HuH-7 (cell line): ENCODE results near the gene FCF1.
"Not testable (repeated sequence)": the region's sequence is repeated elsewhere in the genome, so short reads cannot be mapped to it uniquely, and the experiment has no call there.

Experiments
- DNase-seq: peaks from one replicate; pipeline ENCODE4 v3.0.0; 2011; ENCODE audit warnings: low spot score

The FCF1 gene

GRCh38 chr14:74702293-74702692 lies 10.7 kb upstream of the FCF1 start:
- DNase-seq = no peak

DNA sequence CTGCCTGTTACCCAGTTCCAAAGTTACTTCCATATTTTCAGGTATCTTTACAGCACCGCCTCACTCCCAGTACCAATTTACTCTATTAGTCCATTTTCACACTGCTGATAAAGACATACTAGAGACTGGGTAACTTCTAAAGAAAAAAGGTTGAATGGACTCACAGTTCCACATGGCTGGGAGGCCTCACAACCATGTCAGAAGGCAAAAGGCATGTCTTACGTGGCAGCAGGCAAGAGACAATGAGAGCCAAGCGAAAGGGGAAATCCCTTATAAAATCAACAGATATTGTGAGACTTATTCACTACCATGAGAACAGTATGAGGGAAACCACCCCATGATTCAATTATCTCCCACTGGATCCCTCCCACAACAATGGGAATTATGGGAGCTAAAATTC lies 9.9 kb upstream of the FCF1 start:
- no peak for DNase-seq

DNA sequence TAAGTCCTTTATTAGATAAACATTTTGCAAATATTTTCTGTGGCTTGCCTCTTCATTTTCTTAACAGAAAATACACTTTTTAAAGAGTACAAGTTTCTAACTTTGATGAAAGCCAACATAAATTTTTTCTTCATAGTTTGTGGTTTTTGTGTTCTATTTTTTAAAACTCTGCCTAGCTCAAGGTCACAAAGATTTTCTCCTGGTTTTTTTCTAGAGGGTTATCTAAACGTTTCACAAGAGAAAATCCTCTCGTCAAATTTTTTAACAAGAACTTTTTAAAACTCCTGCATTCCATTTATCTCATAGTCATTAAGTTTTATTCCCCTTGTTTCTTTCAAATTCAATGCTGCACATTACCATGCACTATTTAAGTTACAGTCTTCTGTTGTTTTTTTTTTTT lies 8.3 kb upstream of the FCF1 start:
- no peak for DNase-seq

DNA sequence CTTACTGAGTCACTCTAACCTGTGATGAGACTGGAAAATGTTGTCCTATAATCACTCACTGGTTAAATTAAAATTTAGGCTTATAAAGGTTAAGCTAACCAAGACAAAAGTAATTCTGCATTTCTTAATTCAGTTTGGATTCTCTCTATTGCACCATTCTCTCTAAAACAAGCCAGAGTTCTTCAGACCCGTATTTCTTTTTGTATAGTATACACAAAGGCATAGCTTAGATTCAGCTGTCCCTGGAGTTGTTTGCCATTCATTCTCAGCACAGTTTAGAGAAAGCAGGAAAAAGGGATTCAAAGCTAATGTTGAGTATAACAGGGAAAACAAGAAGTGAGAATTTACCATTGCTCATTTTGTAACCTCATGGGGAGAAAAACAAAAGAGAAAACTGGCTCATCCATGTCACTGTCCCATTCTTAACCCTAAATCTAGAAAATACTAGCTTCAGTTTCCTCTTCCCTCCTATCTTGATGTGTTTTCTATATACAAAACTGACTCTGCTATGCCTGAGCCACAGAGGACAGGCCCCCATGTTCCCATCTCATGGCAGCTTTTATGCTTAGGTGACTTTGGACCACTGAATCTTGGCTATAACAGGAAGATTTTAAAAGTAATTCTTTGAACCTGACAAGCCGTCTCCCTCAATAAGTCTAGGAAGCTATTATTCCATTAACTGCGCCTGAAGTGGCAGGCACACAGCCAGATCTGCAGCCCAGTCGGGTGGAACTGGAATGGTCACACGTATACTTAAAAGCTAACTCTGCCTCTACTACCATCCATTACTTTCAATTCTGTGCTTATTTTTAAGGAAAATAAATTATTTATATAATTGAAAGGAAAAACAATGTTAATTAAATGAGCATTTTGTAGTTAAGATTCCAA lies 7.1 kb upstream of the FCF1 start:
- no peak for DNase-seq

DNA sequence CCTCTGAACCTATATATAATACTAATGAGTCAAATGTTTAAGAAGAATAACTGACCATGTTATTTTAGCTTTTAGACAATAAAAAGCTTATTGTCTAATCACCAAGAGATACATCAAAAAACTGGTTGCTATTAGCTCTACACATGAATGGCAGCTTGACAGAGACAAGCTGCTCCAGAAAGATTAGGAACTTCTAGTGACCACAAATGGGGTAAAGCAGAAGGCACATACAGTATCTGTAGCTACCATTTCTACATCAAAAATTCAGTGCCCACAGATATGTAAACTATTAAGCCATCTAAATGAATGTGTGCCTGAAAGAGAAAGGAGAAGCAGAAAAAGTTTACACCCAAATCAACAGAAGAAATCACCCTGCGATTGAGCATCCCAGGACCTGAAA lies 2.5 kb upstream of the FCF1 start:
- no peak for DNase-seq

DNA sequence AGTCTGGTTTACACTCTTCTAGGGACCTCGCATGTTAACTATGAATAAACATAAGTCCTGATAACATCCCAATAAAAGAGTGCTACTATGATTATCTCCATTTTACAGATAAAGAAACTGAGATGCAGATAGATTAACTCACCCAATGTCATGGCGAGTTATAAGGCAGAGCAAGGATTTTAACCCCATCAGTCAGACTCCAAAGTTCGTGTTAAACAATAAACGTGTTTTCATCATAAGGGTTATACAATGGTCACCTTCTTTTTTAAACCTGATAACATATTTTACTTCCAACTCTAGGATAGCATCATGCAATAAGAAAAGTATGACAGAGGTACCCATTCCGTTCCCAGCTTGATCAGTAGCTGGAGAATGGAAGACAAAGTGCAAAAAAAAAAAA lies 1.3 kb upstream of the FCF1 start:
- no peak for DNase-seq

- DNase-seq = no peak
These were observed 421 bp downstream of the FCF1 start for GRCh38 chr14:74713395-74713735.

- no peak for DNase-seq
These were observed 7.6 kb downstream of the FCF1 start for GRCh38 chr14:74720526-74720925.

- no peak for DNase-seq
These were observed 10.2 kb downstream of the FCF1 start for GRCh38 chr14:74723134-74723533.

GRCh38 chr14:74732387-74732786 lies 19.4 kb downstream of the FCF1 start:
- DNase-seq = no peak

DNA sequence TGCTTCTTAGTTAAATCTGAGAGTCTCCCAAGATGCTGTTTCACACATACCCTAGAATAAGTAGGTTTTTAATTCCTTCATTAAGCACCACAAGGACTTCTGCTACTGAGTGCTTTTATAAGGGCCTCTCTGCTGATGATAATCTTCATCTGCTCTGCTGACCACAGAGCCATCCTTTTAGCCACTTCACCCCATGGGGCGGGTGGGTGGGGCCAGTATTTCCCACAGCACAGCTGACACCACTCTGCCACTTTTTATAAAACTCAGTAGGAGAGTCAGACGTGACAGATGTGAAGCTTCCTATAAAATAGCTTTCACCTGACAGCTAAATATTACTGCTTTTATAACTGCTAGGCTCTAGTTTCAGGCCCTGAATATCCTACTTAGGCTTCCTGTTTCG lies 20.3 kb downstream of the FCF1 start:
- DNase-seq = no peak

GRCh38 chr14:74735125-74735524 lies 22.2 kb downstream of the FCF1 start:
- DNase-seq = no peak

DNA sequence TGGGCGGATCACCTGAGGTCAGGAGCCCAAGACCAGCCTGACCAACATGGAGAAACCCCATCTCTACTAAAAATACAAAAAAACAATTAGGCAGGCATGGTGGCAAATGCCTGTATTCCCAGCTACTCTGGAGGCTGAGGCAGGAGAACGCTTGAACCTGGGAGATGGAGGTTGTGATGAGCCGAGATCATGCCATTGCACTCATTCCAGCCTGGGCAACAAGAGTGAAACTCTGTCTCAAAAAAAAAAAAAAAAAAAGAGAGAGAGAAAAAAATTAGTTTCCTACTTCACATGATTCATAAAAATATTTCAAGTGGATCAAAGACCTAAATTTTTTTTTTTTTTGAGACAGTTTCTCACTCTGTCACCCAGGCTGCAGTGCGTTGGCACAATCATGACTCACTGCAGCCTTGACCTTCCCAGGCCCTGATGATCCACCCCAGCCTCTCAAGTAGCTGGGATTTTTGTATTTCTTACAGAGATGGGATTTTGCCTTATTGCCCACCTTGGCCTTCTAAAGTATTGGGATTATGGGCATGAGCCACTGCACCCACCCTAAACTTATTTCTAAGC lies 24.9 kb downstream of the FCF1 start:
- DNase-seq = no peak

DNA sequence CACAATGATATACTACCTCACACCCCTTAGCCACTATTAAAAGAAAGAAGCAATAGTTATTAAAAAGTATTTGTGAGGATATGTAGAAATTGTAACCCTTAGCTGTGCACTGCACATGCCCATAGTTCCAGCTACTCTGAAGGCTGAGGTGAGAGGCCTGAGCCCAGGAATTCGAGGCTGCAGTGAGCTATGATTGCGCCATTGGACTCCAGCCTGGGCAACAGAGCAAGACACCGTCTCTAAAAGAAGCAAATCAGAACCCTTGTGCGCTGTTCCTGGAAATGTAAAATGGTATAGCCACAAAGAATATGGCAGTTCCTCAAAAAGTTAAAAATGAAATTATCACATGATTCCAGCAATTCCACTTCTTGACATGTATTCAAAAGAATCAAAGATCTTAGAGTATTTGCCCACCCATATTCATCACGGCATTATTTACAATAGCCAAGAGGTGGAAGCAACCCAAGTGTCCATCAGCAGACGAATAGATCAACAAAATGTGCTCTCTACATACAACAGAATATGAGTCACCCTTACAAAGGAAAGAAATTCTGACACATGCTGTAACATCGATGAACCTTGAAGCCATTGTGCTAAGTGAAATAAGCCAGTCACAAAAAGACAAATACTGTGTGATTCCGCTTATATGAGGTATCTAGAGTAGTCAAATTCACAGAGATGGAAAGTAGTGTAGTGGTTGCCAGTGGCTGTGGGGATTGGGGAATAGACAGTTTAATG lies 26.5 kb downstream of the FCF1 start:
- no peak for DNase-seq

GRCh38 chr14:74747237-74747636 lies 34.3 kb downstream of the FCF1 start:
- DNase-seq = no peak

GRCh38 chr14:74754157-74754556 lies 41.2 kb downstream of the FCF1 start:
- DNase-seq = no peak

- no peak for DNase-seq
These were observed 42.0 kb downstream of the FCF1 start for GRCh38 chr14:74754899-74755298.

GRCh38 chr14:74756326-74756725 lies 43.4 kb downstream of the FCF1 start:
- DNase-seq = no peak

DNA sequence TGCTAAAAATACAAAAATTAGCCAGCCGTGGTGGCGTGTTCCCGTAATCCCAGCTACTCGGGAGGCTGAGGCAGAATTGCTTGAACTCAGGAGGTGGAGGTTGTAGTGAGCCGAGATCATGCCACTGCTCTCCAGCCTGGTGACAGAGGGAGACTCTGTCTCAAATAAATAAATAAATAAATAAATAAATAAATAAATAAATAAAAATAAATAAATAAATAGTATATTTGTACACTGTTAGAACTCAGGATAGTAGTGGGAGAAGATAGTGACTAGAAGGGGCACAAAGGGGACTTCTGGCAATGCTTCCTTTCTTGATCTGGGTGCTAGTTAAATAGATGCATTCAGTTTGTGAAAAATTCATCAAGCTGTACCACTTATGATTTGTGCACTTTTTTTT lies 45.6 kb downstream of the FCF1 start:
- DNase-seq = not testable (repeated sequence)

DNA sequence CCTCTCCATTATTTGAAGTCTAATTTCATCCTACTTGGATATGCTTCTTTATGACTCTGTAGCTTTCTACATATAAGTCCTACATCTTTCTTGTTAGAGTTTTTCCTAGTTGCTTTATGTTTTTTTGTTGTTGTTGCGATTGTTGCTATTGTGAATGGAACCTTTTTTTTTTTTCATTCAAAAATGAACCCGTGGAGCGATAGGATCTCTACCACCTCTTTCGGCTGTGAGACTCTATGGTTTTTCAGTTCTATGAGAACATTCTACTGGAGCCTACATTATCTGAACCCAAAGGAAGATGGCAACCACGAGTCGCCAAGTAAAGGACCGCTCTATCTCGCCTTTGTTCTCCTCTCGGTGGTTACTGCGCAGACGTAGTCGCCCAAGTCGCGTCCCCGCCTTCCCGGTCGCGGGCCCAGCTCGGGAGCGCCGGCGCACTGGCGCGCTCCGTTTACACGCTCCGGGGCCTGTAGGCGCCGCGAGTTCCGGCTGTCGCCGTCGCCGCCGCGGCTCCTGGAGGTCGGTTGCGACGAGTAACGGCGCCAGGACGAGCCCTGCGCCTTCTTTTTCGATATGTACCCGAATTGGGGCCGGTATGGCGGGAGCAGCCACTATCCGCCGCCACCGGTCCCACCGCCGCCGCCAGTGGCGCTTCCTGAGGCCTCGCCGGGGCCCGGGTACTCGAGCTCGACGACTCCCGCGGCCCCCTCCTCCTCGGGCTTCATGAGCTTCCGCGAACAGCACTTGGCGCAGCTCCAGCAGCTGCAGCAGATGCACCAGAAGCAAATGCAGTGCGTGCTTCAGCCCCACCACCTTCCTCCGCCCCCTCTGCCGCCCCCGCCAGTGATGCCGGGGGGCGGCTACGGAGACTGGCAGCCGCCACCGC lies 50.2 kb downstream of the FCF1 start, which contains the start of gene YLPM1:
YLPM1 (plus strand) TSS at position 400 of the 886 bp plus-strand sequence; CDS start at position 574, 174 bp downstream.
- peak; percentile 78 for DNase-seq

DNA sequence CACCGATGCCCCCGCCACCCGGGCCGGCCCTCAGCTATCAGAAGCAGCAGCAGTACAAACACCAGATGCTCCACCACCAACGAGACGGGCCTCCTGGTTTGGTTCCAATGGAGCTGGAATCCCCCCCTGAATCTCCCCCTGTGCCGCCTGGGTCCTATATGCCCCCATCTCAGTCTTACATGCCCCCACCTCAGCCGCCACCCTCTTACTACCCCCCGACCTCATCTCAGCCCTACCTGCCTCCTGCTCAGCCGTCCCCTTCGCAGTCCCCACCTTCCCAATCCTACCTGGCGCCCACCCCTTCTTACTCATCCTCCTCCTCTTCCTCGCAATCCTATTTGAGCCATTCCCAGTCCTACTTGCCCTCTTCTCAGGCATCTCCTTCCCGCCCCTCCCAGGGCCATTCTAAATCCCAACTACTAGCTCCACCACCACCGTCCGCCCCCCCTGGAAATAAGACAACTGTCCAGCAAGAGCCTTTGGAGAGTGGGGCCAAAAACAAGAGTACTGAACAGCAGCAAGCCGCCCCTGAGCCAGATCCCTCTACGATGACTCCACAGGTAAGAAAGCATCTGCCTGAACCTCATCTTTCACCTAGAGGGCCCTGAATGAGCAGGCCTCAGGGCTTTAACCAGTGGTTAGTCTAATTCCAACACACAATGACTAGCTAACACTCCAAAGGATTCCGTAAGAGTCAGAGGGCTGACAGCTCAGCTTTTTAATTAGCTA lies 51.0 kb downstream of the FCF1 start:
- peak; percentile 17 for DNase-seq
